Mucosa of rectum (tissue), 2 donors: ENCODE results near the gene PGP.
"Not testable (repeated sequence)": the region's sequence is repeated elsewhere in the genome, so short reads cannot be mapped to it uniquely, and the experiment has no call there.

ENCODE experiments used
- H3K27ac ChIP-seq, 2 donors: one replicate each; pipeline ENCODE4 v1.7.0; 2013; ENCODE audit warnings: inconsistent platforms in 2 of 2, low read depth in 2 of 2, low read length in 2 of 2
- H3K27me3 ChIP-seq, 2 donors: one replicate each; pipeline ENCODE4 v1.7.0; 2013; ENCODE audit warnings: low read length in 2 of 2; ENCODE audit not compliant: control insufficient read depth in 2 of 2, insufficient read depth in 2 of 2
- H3K36me3 ChIP-seq, 2 donors: one replicate each; pipeline ENCODE4 v1.7.0; 2013; ENCODE audit warnings: low read length in 2 of 2; ENCODE audit not compliant: control insufficient read depth in 2 of 2, insufficient read depth in 2 of 2
- H3K4me1 ChIP-seq, 2 donors: one replicate each; pipeline ENCODE4 v1.7.0; 2013; ENCODE audit warnings: low read length in 2 of 2, mild to moderate bottlenecking in 1 of 2; ENCODE audit not compliant: control insufficient read depth in 2 of 2, insufficient read depth in 2 of 2
- H3K4me3 ChIP-seq, 2 donors: one replicate each; pipeline ENCODE4 v1.7.0; 2013; ENCODE audit warnings: low read length in 2 of 2
- H3K9ac ChIP-seq, 2 donors: one replicate each; pipeline ENCODE4 v1.7.0; 2013; ENCODE audit warnings: low read length in 2 of 2, low read depth in 1 of 2, mild to moderate bottlenecking in 1 of 2
- H3K9me3 ChIP-seq, 2 donors: one replicate each; pipeline ENCODE4 v1.7.0; 2013; ENCODE audit warnings: low read length in 2 of 2; ENCODE audit not compliant: control insufficient read depth in 2 of 2
- donor health status: healthy.
- donor health status: Normal muscosa, but diverticular disease.

Gene PGP

DNA sequence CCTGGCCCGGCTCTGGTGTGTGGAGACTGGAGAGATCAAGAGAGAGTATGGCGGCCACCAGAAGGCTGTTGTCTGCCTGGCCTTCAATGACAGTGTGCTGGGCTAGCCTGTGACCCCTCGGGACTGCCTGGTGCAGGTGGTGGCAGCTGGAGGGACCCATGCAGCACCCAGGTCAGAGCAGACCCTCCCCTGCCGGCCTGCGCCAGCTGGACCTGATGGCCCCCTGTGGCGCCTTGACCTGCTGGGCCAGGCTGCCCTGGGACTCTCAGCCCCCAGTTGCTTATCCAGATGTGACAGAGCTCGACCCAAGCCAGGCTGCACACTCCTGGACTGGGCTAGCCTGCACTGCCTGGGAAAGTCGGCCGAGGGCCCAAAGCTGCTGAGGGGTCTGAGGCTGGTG is 5.9 kb downstream of the PGP start:
- Histone ChIP-seq H3K4me1 (peaks cover 31% of the 10 kb centered on the region in 2 donors), H3K36me3 (peaks cover 11 to 19% of the 10 kb centered on the region in 2 donors)

GRCh38 chr16:2208308-2208707 is 6.3 kb downstream of the PGP start:
- H3K9me3 ChIP-seq = no peaks in the 10 kb centered on the region
- H3K9ac ChIP-seq = no peak overlapping the region
- no peak overlapping the region for H3K27ac ChIP-seq
- no peaks in the 10 kb centered on the region for H3K27me3 ChIP-seq
- no peak overlapping the region for H3K4me3 ChIP-seq
- H3K36me3 ChIP-seq = peaks cover 11 to 19% of the 10 kb centered on the region in 2 donors
- peaks cover 26% of the 10 kb centered on the region in 2 donors for H3K4me1 ChIP-seq

More for the DNA sequence above, 5.9 kb downstream of the PGP start:
- Histone ChIP-seq H3K9me3 (no peaks in the 10 kb centered on the region), H3K27me3 (no peaks in the 10 kb centered on the region), H3K9ac (no peak overlapping the region), H3K27ac (no peak overlapping the region), H3K4me3 (no peak overlapping the region)

DNA sequence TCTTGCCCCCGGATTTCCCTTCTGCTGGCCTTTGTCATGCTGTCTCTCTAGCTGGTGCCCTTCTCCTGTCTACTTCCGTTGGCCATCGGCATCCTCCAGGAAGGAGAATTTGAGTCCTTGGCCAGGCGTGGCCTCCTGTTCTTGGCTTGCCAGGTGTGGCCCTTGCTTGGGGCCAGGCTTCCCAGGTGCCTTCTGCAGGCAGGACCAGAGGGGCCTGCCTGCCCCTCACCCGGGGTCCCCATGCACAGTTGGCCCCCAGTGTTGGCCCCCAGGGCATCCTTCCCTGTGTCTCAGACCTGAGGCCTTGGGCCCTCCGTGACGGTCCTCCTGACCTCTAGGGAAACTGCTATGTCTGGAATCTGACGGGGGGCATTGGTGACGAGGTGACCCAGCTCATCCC is 6.8 kb downstream of the PGP start:
- Histone ChIP-seq H3K9me3 (no peaks in the 10 kb centered on the region), H3K36me3 (peaks cover 11 to 19% of the 10 kb centered on the region in 2 donors), H3K4me1 (peaks cover 22% of the 10 kb centered on the region in 2 donors), H3K9ac (no peak overlapping the region), H3K27me3 (no peaks in the 10 kb centered on the region), H3K27ac (no peak overlapping the region), H3K4me3 (no peak overlapping the region)

DNA sequence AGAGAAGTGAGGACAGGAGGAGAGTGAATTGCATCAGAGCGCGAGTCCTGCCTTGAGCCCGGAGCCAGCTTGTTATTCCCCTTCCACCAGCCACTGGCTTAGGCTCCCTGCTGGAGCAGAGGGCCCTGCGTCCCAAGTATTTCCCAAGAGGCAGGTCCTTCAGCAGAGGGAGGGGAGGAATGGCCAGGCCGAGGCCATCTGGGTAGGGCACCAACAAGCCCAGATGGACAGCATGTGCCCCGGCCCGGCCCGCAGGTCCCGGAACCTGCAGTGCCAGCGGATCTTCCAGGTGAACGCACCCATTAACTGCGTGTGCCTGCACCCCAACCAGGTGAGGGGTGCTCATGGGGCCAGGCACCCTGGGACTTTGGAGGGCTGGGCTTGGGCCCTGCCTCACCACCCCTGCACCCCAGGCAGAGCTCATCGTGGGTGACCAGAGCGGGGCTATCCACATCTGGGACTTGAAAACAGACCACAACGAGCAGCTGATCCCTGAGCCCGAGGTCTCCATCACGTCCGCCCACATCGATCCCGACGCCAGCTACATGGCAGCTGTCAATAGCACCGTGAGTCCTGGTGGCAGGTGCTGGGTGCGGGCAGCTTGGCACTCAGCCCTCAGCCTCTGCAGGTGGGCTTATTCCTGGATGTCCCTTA is 7.7 kb downstream of the PGP start:
- Histone ChIP-seq H3K4me3 (no peak overlapping the region), H3K9ac (no peak overlapping the region), H3K27ac (no peak overlapping the region)

GRCh38 chr16:2206420-2206779 is 8.2 kb downstream of the PGP start:
- Histone ChIP-seq H3K27ac (no peak overlapping the region), H3K4me3 (peak overlapping the region; percentile 90 to 100), H3K36me3 (peaks cover 11 to 17% of the 10 kb centered on the region in 2 donors), H3K9me3 (no peaks in the 10 kb centered on the region), H3K4me1 (peaks cover 12 to 13% of the 10 kb centered on the region in 2 donors), H3K27me3 (no peaks in the 10 kb centered on the region), H3K9ac (peak overlapping the region in 1 of 2 donors; percentile 97)

More for the DNA sequence above, 7.7 kb downstream of the PGP start:
- Histone ChIP-seq H3K36me3 (peaks cover 11 to 17% of the 10 kb centered on the region in 2 donors), H3K9me3 (no peaks in the 10 kb centered on the region), H3K4me1 (peaks cover 13% of the 10 kb centered on the region in 2 donors), H3K27me3 (no peaks in the 10 kb centered on the region)

DNA sequence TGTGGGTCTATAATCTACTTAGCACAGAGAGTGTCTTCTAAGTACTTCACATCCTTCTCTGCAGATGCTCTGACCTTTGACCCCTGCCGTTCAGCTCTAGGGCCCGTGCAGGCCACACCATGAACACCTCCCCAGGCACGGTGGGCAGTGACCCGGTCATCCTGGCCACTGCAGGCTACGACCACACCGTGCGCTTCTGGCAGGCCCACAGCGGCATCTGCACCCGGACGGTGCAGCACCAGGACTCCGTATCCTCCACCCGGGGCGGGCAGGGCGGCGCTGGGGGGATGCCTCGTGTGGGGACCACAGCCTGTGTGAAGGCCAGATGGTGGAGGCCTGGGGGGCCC is 8.7 kb downstream of the PGP start:
- Histone ChIP-seq H3K27ac (peak overlapping the region; percentile 95 to 97), H3K9ac (peak overlapping the region; percentile 87 to 97), H3K27me3 (no peaks in the 10 kb centered on the region), H3K4me1 (peaks cover 12 to 13% of the 10 kb centered on the region in 2 donors), H3K36me3 (peaks cover 11 to 17% of the 10 kb centered on the region in 2 donors), H3K9me3 (no peaks in the 10 kb centered on the region), H3K4me3 (peak overlapping the region; percentile 90 to 100)

DNA sequence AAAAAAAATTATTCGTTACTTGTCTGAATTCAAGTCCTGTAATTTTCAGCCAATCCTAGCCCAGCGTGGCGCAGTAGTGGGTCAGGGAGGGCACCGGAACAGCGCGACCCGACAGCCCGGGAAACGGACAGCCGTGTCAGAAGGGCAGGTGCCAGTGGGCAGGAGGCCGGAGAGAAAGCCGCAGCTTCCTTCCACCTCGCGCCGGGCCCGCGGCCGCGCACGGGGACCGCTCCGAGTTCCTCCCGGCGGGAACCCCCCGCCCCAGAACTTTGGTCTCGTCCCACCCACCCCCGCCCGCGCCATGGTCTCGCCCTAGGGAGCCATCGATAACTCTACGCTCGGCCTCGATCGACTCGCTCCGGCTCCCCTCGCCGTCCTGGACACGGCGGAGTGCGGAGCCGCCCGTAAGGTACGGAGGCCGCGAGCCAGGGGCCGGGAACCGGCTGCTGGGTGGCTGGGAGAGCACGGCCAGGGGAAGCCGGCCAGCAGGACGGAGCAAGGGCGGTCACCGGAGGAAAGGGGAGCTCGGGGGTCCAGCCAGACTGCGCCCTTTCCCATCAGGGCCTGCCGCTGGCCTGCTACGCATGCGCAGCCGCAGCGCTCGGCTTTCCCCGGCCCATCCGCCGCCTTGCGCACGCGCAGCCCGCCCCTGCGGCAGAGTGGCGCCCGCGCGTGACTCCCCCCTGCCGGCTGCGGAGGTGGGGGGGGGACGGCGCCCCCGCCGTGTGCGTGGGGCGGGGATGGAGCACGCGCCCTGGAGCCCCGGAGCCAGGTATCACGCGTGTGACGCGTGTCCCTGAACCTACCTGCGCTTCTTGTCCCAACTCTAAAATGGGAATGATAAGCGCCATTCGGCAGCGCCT is 9.3 kb downstream of the PGP start, which contains the start of gene MLST8:
MLST8 (plus strand) TSS at position 351 of the 863 bp plus-strand sequence. CDS start 632 bp downstream, outside the sequence.
- H3K36me3 ChIP-seq = peaks cover 11 to 17% of the 10 kb centered on the region in 2 donors
- H3K27ac ChIP-seq = peak within 1 kb of the TSS; percentile 95 to 97
- no peaks in the 10 kb centered on the region for H3K27me3 ChIP-seq
- H3K4me3 ChIP-seq = peak within 1 kb of the TSS; percentile 90 to 100
- no peaks in the 10 kb centered on the region for H3K9me3 ChIP-seq
- H3K4me1 ChIP-seq = peaks cover 12 to 13% of the 10 kb centered on the region in 2 donors
- H3K9ac ChIP-seq = peak within 1 kb of the TSS; percentile 87 to 97

DNA sequence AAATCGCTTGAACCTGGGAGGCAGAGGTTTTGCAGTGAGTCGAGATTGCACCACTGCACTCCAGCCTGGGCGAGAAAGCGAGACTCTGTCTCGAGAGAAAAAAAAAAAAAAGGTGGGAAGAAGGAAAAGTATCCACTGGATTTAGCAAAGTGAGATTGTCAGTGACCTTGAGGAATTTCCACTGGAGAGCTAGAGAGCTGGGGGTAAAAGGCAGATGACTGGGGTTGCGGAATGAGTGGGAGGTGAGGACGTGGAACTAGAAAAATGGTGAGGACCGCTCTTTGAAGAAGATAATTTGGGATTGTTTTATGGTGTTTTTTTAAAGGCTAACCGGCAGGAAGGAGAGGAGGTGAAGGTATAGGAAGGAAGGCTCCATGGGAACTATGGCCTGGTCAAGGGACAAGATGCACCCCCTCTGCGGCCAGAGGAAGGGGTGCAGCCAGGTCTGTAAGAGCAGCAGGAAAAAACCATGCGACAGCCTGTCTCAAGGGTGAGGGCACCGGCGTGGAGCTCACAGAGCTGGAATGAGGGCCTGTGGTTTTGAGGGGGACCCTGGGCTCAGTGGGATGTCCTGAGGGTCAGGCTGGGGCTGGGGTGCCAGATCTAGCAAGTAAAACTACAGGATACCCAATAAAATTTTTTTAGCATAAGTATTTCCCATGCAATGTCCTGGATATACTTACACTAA is 10.1 kb downstream of the PGP start:
- H3K9me3 ChIP-seq = no peaks in the 10 kb centered on the region
- H3K27ac ChIP-seq = peak overlapping the region in 1 of 2 donors; percentile 95
- peak overlapping the region; percentile 90 to 100 for H3K4me3 ChIP-seq
- peak overlapping the region; percentile 77 to 97 for H3K9ac ChIP-seq
- H3K36me3 ChIP-seq = peaks cover 11 to 14% of the 10 kb centered on the region in 2 donors
- peaks cover 12 to 13% of the 10 kb centered on the region in 2 donors for H3K4me1 ChIP-seq
- H3K27me3 ChIP-seq = no peaks in the 10 kb centered on the region

GRCh38 chr16:2203119-2203688 is 11.4 kb downstream of the PGP start:
- not testable (repeated sequence) for H3K4me3 ChIP-seq, H3K9ac ChIP-seq, H3K9me3 ChIP-seq, H3K27me3 ChIP-seq, H3K27ac ChIP-seq
- H3K36me3 ChIP-seq = peaks cover 0 to 10% of the 10 kb centered on the region in 2 donors
- peaks cover 12 to 13% of the 10 kb centered on the region in 2 donors for H3K4me1 ChIP-seq
